Measurements from ENCODE around the gene TCOF1.

TCOF1 gene

DNA sequence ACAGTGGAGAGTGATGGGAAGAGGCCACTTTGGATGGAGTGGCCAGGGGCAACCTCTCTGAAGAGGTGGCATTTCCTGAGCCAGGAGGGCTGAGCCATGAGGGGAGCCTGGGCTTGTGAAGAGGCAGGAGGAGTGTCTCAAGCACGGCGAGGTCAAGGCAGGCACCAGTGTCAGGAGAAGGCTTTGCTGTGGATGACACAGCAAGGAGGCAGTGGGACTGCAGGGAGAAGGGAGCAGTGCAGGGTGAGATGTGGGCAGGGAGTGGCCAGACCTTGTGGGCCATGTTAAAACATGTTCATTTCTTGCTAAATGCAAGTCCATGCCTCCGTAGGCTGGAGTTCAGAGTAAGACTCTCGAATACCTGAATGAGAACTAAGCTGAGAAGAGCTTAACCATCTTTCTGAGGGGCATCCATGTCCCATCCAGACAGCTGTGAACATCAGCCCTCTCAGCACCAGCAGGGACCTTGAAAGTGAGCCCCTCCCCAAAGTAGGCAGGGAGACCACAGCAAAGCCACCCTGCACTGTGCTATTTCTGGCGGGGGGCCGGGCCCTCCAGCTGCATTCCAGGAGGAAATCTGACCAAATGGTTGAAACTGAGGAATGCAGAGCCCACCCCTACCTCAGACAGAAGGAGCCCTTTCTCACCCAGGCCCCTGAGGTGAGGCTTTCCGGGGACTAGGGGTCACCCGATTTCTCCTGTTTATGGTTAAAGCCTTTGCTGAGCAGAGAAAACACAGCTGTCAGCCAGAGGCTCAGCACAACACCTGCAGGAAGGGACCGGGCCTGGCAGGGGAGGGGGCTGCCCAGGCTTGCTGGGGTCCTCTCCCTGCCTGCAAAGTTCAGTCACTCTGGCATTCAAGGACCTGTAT lies 38.6 kb upstream of the TCOF1 start:
- TF ChIP-seq, protein P1, sequence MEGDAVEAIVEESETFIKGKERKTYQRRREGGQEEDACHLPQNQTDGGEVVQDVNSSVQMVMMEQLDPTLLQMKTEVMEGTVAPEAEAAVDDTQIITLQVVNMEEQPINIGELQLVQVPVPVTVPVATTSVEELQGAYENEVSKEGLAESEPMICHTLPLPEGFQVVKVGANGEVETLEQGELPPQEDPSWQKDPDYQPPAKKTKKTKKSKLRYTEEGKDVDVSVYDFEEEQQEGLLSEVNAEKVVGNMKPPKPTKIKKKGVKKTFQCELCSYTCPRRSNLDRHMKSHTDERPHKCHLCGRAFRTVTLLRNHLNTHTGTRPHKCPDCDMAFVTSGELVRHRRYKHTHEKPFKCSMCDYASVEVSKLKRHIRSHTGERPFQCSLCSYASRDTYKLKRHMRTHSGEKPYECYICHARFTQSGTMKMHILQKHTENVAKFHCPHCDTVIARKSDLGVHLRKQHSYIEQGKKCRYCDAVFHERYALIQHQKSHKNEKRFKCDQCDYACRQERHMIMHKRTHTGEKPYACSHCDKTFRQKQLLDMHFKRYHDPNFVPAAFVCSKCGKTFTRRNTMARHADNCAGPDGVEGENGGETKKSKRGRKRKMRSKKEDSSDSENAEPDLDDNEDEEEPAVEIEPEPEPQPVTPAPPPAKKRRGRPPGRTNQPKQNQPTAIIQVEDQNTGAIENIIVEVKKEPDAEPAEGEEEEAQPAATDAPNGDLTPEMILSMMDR (IDR thresholded peaks at IDR 0.05; ENCODE audit: low read depth, low read length, missing control alignments): no peak
- no peak for DNase-seq (ENCODE audit: low read depth)
- no peak overlapping the region for H3K4me3 ChIP-seq (ENCODE audit: low read depth, low read length)

DNA sequence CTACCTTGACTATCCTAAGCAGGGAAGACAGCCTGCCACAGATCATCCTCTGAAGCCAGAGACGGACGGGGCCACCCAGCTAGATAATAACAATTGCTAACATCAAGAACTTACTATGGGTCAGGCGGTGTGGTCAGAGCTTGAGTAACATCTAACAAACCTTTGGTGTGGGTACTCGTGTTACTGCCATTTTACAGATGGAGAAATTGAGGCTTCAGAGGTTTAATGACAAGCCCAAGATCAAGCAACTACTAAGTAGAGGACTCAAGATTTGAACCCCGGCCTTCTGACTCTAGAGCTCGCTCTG lies 38.1 kb upstream of the TCOF1 start:
- DNase-seq (ENCODE audit: low read depth): no peak
- TF ChIP-seq, protein P1 (IDR thresholded peaks at IDR 0.05; ENCODE audit: low read depth, low read length, missing control alignments): no peak
- H3K4me3 ChIP-seq (ENCODE audit: low read depth, low read length): no peak overlapping the region

DNA sequence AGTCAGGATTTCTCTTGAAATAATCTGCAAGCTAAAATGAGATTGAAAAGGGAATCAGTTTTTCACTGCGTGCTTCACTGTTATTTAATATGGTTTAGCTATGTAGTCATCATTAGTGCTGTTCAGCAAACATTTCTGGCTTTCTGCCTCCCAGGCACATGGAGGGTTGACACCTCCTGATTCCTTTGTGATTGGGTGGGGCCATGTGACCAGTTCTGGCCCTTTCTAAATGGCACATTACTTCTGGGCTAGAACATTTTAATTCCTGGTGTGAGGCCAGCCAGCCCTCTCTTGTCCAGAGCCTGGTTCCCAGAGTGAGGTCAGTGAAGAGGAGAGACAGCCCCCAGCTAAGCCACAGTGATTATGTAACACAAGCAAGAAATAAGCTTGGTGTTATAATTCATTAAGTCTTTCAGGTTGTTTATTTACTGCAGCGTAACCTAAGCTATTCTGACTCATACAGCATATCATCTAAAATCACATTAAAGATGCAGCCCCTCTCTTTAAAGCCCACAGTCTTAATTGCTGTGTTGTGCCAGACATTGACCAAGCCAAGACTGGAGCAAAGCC lies 37.4 kb upstream of the TCOF1 start:
- TF ChIP-seq, protein P1 (IDR thresholded peaks at IDR 0.05; ENCODE audit: low read depth, low read length, missing control alignments): no peak
- DNase-seq (ENCODE audit: low read depth): no peak
- no peak overlapping the region for H3K4me3 ChIP-seq (ENCODE audit: low read depth, low read length)

DNA sequence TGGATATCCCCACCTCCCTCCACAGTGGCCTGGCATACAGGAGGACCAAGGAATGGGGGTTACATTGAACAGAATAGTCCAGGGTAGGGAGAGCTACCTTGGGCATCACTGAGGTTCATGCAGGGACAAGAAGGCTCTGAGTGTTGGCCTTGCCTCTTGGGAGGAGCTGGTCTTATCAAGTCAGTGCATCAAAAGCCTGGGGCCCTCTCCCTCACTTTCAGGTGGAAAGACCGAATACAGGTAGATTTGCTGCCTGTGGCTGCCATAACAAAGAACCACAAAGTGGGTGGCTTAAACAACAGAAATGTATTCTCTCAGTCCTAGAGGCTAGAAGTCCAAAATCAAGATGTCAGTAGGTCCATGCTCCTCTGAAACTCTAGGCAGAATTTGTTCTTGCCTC lies 36.3 kb upstream of the TCOF1 start:
- TF ChIP-seq, protein P1 (IDR thresholded peaks at IDR 0.05; ENCODE audit: low read depth, low read length, missing control alignments): no peak
- DNase-seq (ENCODE audit: low read depth): no peak
- H3K4me3 ChIP-seq (ENCODE audit: low read depth, low read length): no peak overlapping the region

DNA sequence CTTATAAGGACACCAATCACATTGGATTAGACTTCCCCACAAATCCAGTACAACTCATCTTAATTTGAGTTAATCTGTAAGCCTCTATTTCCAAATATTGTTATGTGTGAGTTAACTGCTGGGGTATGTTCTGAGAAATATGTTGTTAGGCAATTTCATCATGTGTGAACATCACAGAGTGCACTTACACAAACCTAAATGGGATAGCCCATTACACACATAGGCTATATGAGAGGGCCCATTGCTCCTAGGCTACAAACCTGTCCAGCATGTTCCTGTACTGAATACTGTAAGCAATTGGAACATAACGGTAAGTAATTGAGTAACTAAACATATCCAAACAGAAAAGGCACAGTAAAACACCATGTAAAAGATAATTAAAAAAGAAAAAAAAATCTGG lies 35.7 kb upstream of the TCOF1 start:
- no peak overlapping the region for H3K4me3 ChIP-seq (ENCODE audit: low read depth, low read length)
- TF ChIP-seq, protein P1 (IDR thresholded peaks at IDR 0.05; ENCODE audit: low read depth, low read length, missing control alignments): no peak
- no peak for DNase-seq (ENCODE audit: low read depth)

DNA sequence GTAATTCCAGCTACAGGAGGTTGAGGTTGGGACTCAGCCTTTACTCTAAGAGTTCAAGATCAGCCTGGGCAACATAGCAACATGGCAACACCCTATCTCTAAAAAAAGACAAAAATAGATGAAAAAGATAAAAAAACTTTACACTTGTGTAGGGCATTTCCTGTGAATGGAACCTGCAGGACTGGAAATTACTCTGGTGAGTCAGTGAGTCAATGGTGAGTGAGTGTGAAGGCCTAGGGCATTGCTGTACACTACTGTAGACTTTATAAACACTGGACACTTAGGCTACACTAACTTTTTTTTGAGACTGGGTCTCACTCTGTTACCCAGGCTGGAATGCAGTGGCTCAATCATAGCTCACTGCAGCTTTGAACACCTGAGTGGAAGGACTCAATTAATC lies 35.3 kb upstream of the TCOF1 start:
- no peak for DNase-seq (ENCODE audit: low read depth)
- no peak overlapping the region for H3K4me3 ChIP-seq (ENCODE audit: low read depth, low read length)
- TF ChIP-seq, protein P1 (IDR thresholded peaks at IDR 0.05; ENCODE audit: low read depth, low read length, missing control alignments): no peak

DNA sequence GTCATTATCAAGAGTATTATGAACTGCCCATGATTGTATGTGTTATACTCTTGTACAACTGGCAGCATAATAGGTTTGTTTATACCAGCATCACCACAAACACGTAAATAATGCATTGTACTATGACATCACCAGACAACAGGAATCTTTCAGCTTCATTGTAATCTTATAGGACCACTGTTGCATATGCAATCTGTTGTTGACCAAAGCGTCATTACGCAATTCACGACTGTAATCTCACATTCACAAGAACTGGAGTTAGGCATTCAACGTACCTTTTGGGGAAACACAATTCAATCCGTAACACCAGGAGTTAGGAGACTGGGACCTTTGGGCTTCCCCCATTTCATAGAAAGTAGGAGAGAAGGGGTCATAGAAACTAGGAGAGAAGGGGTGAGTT lies 34.4 kb upstream of the TCOF1 start:
- TF ChIP-seq, protein P1 (IDR thresholded peaks at IDR 0.05; ENCODE audit: low read depth, low read length, missing control alignments): no peak
- H3K4me3 ChIP-seq (ENCODE audit: low read depth, low read length): no peak overlapping the region
- DNase-seq (ENCODE audit: low read depth): no peak
